ENCODE measurements around the gene PROZ. TPM values are rescaled to one million over a fixed set of nuclear protein-coding genes. Genes with fewer than 3 reads are reported as not detected.

The PROZ gene
- total and polyA plus RNA-seq, 2 donors (not counting 1 experiment from before 2014, with no cell fraction given), result not detected

DNA sequence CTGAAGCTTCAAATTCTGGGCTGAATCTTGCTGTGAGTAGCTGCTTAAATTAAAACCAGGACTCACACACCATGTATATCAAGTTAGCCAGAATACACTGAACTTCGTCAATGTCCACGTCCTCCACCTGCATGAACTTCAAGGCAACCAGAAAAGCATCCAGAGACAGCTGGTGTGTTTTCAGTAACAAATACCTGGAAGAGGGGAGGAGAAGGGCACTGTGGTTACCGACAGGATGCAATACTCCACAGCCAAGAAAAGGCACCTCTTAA is 20.4 kb downstream of the PROZ start:
- Histone ChIP-seq H3K4me3 (ENCODE audit: control extremely low read depth in 1 of 5, extremely low read depth in 1 of 5, insufficient read depth in 1 of 5, low read depth in 2 of 5, low read length in 4 of 5) (no peak overlapping the region), H2AFZ (ENCODE audit: insufficient read depth, low read depth, low read length, poor library complexity, severe bottlenecking) (no peak overlapping the region), H3K4me2 (replicated peaks; ENCODE audit: low read depth, low read length, poor library complexity, severe bottlenecking) (no peak overlapping the region), H3K4me1 (ENCODE audit: control insufficient read depth in 2 of 2, insufficient read depth in 2 of 2, low read length in 2 of 2) (no peaks in the 10 kb centered on the region), H3K36me3 (replicated peaks in 1 of 2; ENCODE audit: control extremely low read depth in 1 of 2, control insufficient read depth in 1 of 2, extremely low read depth in 1 of 2, insufficient read depth in 2 of 2, low read length in 1 of 2) (peaks cover 0 to 73% of the 10 kb centered on the region in 2 experiments), H3K9ac (ENCODE audit: low read length) (no peak overlapping the region), H3K27me3 (replicated peaks in 1 of 4; ENCODE audit: control extremely low read depth in 1 of 4, control insufficient read depth in 3 of 4, insufficient read depth in 4 of 4, low read length in 3 of 4) (no peaks in the 10 kb centered on the region), H3K9me3 (ENCODE audit: control extremely low read depth in 1 of 3, control insufficient read depth in 2 of 3, insufficient read depth in 1 of 3, low read length in 2 of 3) (peaks cover 0 to 8% (median 0%) of the 10 kb centered on the region in 3 donors), H4K20me1 (ENCODE audit: control insufficient read depth, insufficient read depth, low read length, poor library complexity, severe bottlenecking) (no peaks in the 10 kb centered on the region), H3K79me2 (ENCODE audit: control insufficient read depth, insufficient read depth, low read length) (no peaks in the 10 kb centered on the region), H3K27ac (ENCODE audit: low read length in 2 of 2) (no peak overlapping the region)
- H3K4me3 Mint-ChIP-seq, result no peak overlapping the region
- ATAC-seq (ENCODE audit: low read depth) (no peak), DNase-seq (no peak)
- no peak overlapping the region for H3K27ac Mint-ChIP-seq
- no peak for TF ChIP-seq EZH2 (IDR thresholded peaks at IDR 0.05; ENCODE audit: borderline replicate concordance, insufficient read depth, low read depth, low read length, poor library complexity, severe bottlenecking)
- TF ChIP-seq, protein P1, sequence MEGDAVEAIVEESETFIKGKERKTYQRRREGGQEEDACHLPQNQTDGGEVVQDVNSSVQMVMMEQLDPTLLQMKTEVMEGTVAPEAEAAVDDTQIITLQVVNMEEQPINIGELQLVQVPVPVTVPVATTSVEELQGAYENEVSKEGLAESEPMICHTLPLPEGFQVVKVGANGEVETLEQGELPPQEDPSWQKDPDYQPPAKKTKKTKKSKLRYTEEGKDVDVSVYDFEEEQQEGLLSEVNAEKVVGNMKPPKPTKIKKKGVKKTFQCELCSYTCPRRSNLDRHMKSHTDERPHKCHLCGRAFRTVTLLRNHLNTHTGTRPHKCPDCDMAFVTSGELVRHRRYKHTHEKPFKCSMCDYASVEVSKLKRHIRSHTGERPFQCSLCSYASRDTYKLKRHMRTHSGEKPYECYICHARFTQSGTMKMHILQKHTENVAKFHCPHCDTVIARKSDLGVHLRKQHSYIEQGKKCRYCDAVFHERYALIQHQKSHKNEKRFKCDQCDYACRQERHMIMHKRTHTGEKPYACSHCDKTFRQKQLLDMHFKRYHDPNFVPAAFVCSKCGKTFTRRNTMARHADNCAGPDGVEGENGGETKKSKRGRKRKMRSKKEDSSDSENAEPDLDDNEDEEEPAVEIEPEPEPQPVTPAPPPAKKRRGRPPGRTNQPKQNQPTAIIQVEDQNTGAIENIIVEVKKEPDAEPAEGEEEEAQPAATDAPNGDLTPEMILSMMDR (IDR thresholded peaks at IDR 0.05), result no peak
- peaks cover 3% of the 10 kb centered on the region for H3K9me3 Mint-ChIP-seq (ENCODE audit: insufficient read depth)
- WGBS (ENCODE audit: insufficient coverage), result 100% methylated on average over 1 of the region's 3 CpGs
- POLR2A ChIA-PET, result no interaction called here
- intact Hi-C loops (cut with micrococcal nuclease), result no loop called here
- H3K27me3 Mint-ChIP-seq, result no peaks in the 10 kb centered on the region
- peaks cover 3% of the 10 kb centered on the region for H3K4me1 Mint-ChIP-seq
- CTCF ChIA-PET, result interaction anchor here (0.6 to 0.7 kb wide), 2 partner anchors 9 to 13 kb away, joined by 4 read pairs; no protein-coding TSS in a partner anchor

DNA sequence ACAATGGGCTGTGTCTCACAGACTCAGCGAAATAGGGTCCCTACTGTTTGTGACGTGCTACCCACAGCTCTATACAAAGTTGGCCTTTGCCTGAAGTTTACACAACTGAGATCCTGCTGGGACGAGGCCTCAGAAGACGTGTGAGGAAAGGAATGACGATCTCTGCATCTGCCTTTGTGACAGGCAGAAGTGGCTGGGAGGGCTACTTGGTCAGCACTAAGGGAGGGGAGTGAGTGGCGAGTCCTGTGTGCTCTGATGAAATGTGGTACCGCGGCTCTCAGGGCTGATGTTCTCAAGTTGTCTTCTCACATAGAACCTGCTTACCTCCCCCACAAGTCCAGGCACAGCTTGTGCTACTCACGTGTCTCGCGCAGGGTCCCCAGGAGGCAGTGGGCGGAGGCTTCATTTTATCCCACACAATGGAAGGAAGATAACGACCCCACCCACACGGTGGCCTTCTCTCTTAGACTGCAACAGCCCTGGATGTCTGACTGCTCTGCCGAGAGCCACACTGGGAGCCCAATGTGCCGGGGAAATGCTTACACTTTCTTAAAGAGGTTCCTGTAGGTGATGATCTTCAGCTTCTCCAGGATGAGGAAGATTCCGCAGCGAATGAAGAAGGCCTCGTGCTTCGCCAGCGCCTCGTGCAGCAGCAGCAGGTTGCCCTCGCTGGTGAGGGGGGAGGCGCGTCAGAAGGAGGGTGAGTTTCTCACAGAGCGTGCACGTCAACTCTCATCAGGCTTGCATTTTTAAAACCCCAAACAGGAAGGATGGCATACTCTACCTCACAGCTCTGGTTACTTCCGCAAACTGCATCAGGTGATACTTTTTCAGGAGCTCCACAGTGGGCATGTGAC is 21.2 kb downstream of the PROZ start:
- Histone ChIP-seq H3K9me3 (ENCODE audit: control extremely low read depth in 1 of 3, control insufficient read depth in 2 of 3, insufficient read depth in 1 of 3, low read length in 2 of 3) (peaks cover 0 to 8% (median 0%) of the 10 kb centered on the region in 3 donors), H3K79me2 (ENCODE audit: control insufficient read depth, insufficient read depth, low read length) (no peaks in the 10 kb centered on the region), H3K4me3 (ENCODE audit: control extremely low read depth in 1 of 5, extremely low read depth in 1 of 5, insufficient read depth in 1 of 5, low read depth in 2 of 5, low read length in 4 of 5) (no peak overlapping the region), H3K27me3 (replicated peaks in 1 of 4; ENCODE audit: control extremely low read depth in 1 of 4, control insufficient read depth in 3 of 4, insufficient read depth in 4 of 4, low read length in 3 of 4) (no peaks in the 10 kb centered on the region), H3K36me3 (replicated peaks in 1 of 2; ENCODE audit: control extremely low read depth in 1 of 2, control insufficient read depth in 1 of 2, extremely low read depth in 1 of 2, insufficient read depth in 2 of 2, low read length in 1 of 2) (peaks cover 0 to 81% of the 10 kb centered on the region in 2 experiments), H2AFZ (ENCODE audit: insufficient read depth, low read depth, low read length, poor library complexity, severe bottlenecking) (no peak overlapping the region), H3K4me2 (replicated peaks; ENCODE audit: low read depth, low read length, poor library complexity, severe bottlenecking) (no peak overlapping the region), H3K9ac (ENCODE audit: low read length) (no peak overlapping the region), H4K20me1 (ENCODE audit: control insufficient read depth, insufficient read depth, low read length, poor library complexity, severe bottlenecking) (no peaks in the 10 kb centered on the region), H3K4me1 (ENCODE audit: control insufficient read depth in 2 of 2, insufficient read depth in 2 of 2, low read length in 2 of 2) (no peaks in the 10 kb centered on the region), H3K27ac (ENCODE audit: low read length in 2 of 2) (no peak overlapping the region)
- no peak overlapping the region for H3K27ac Mint-ChIP-seq
- H3K27me3 Mint-ChIP-seq, result no peaks in the 10 kb centered on the region
- no peak for ATAC-seq (ENCODE audit: low read depth)
- intact Hi-C loops (cut with micrococcal nuclease), result no loop called here
- no peak for DNase-seq
- no peak for TF ChIP-seq EZH2 (IDR thresholded peaks at IDR 0.05; ENCODE audit: borderline replicate concordance, insufficient read depth, low read depth, low read length, poor library complexity, severe bottlenecking)
- TF ChIP-seq, protein P1 (IDR thresholded peaks at IDR 0.05), result no peak
- peaks cover 3% of the 10 kb centered on the region for H3K4me1 Mint-ChIP-seq
- H3K4me3 Mint-ChIP-seq, result no peak overlapping the region
- CTCF ChIA-PET, result interaction anchor here (0.6 to 0.7 kb wide), 2 partner anchors 9 to 13 kb away, joined by 4 read pairs; no protein-coding TSS in a partner anchor
- H3K9me3 Mint-ChIP-seq (ENCODE audit: insufficient read depth), result peaks cover 3% of the 10 kb centered on the region
- WGBS (ENCODE audit: insufficient coverage), result 94% methylated on average over 12 of the region's 28 CpGs
- POLR2A ChIA-PET, result no interaction called here
